ENCODE measurements around the gene L3MBTL4. TPM values are rescaled to one million over a fixed set of nuclear protein-coding genes. Genes with fewer than 3 reads are reported as not detected.

L3MBTL4 gene
- total RNA-seq, 1 experiment from 2014 or later = not detected

DNA sequence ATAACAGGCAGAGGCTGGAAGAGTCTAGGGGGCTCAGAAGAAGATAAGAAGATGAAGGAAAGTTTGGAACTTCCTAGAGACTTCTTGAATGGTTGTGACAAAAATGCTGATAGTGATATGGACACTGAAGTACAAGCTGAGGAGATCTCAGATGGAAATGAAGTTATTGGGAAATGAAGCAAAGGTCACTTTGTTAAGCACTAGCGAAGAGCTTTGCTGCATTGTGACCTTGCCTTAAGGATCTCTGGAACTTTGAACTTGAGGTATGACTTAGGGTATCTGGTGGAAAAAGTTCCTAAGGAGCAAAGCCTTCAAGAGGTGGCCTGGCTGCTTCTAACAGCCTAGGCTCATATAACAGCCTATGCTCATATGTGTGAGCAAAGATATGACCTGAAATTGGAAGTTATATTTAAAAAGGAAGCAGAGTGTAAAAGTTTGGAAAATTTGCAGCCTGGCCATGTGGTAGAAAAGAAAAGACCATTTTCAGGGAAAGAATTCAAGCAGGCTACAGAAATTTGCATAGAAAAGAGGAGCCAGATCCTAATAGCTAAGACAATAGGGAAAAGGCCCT is 91.3 kb downstream of the L3MBTL4 start:
- POLR2A ChIA-PET = no interaction called here

More for the DNA sequence above, 91.3 kb downstream of the L3MBTL4 start:
- ATAC-seq (no peak), DNase-seq (ENCODE audit: low read depth, low spot score) (no peak)
- H3K9ac ChIP-seq (ENCODE audit: low read length) = no peak overlapping the region
- BruUV-seq (replicated peaks) = no TSS peak
- H3K9me3 ChIP-seq (ENCODE audit: control insufficient read depth in 1 of 2, insufficient read depth in 1 of 2, low read depth in 1 of 2, low read length in 2 of 2) = peaks cover 4 to 7% of the 10 kb centered on the region in 2 experiments; a peak in 2 of 4 replicates
- intact Hi-C loops (cut with micrococcal nuclease) = no loop called here
- H3K79me2 ChIP-seq (ENCODE audit: insufficient read depth, low read length) = no peaks in the 10 kb centered on the region
- CTCF ChIA-PET = no interaction called here
- no peak overlapping the region for H3K4me2 ChIP-seq (ENCODE audit: low read length)
- H2AFZ ChIP-seq (ENCODE audit: low read depth, low read length, poor library complexity, severe bottlenecking) = no peak overlapping the region
- H3K27ac ChIP-seq (ENCODE audit: low read depth, low read length) = no peak overlapping the region
- H3K4me3 ChIP-seq (replicated peaks in 1 of 2; ENCODE audit: low read depth in 1 of 2, low read length in 2 of 2) = no peak overlapping the region
- RAD21 ChIA-PET (ENCODE audit: low non-redundant PET in 1 of 2, low total read pairs in 2 of 2, uncharacterized antibody in 2 of 2, unreplicated experiment in 2 of 2) = no interaction called here
- no peaks in the 10 kb centered on the region for H3K4me1 ChIP-seq (ENCODE audit: control insufficient read depth in 1 of 2, insufficient read depth in 2 of 2, low read length in 2 of 2)
- no peak for TF ChIP-seq CTCF (IDR thresholded peaks at IDR 0.05 in 2 of 3, conservative IDR thresholded peaks at IDR 0.05 in 1 of 3; ENCODE audit: borderline replicate concordance in 1 of 3, insufficient read depth in 1 of 3, low read depth in 2 of 3, low read length in 2 of 3)
- TF ChIP-seq, protein P1, sequence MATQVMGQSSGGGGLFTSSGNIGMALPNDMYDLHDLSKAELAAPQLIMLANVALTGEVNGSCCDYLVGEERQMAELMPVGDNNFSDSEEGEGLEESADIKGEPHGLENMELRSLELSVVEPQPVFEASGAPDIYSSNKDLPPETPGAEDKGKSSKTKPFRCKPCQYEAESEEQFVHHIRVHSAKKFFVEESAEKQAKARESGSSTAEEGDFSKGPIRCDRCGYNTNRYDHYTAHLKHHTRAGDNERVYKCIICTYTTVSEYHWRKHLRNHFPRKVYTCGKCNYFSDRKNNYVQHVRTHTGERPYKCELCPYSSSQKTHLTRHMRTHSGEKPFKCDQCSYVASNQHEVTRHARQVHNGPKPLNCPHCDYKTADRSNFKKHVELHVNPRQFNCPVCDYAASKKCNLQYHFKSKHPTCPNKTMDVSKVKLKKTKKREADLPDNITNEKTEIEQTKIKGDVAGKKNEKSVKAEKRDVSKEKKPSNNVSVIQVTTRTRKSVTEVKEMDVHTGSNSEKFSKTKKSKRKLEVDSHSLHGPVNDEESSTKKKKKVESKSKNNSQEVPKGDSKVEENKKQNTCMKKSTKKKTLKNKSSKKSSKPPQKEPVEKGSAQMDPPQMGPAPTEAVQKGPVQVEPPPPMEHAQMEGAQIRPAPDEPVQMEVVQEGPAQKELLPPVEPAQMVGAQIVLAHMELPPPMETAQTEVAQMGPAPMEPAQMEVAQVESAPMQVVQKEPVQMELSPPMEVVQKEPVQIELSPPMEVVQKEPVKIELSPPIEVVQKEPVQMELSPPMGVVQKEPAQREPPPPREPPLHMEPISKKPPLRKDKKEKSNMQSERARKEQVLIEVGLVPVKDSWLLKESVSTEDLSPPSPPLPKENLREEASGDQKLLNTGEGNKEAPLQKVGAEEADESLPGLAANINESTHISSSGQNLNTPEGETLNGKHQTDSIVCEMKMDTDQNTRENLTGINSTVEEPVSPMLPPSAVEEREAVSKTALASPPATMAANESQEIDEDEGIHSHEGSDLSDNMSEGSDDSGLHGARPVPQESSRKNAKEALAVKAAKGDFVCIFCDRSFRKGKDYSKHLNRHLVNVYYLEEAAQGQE (IDR thresholded peaks at IDR 0.05; ENCODE audit: low read depth) = no peak
- no peak for TF ChIP-seq ELF1 (IDR thresholded peaks at IDR 0.05; ENCODE audit: borderline replicate concordance, low read depth)
- TF ChIP-seq MAX (IDR thresholded peaks at IDR 0.05) = no peak
- TF ChIP-seq EZH2phosphoT487 (IDR thresholded peaks at IDR 0.05; ENCODE audit: borderline replicate concordance) = no peak
- no peak for TF ChIP-seq SP1 (IDR thresholded peaks at IDR 0.05; ENCODE audit: low read depth)
- no peak for TF ChIP-seq ATF3 (IDR thresholded peaks at IDR 0.05)
- no peaks in the 10 kb centered on the region for H3K27me3 ChIP-seq (ENCODE audit: insufficient read depth, low read length)
- H4K20me1 ChIP-seq (ENCODE audit: insufficient read depth) = no peaks in the 10 kb centered on the region
- H3K36me3 ChIP-seq (ENCODE audit: control insufficient read depth in 1 of 2, insufficient read depth in 2 of 2, low read length in 2 of 2) = no peaks in the 10 kb centered on the region
- no peaks in the 10 kb centered on the region for H3K9me2 ChIP-seq (ENCODE audit: insufficient read depth)
